ENCODE results near the gene CDK13. TPM values are rescaled to one million over a fixed set of nuclear protein-coding genes. Genes with fewer than 3 reads are reported as not detected.

The CDK13 gene
- total RNA-seq, 1 donor: 109 TPM

DNA sequence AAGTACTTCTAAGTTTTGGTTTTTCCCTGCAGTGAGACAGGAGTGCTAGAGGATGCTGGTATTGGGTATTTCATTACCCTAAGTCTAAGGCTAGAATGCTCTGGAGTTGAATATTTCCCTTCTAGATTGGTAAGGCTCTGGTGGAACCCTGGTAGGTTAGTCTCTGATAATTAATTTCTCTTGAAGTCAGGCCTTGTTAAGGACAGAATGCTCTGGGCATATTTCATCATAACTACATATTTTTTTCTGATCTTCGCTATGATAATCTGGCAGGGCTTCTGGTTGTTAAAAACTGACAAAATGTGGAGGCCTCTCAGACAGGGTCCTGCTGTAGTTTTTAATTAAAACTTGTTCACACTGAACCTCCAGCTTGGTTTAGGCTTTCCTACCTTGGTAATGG lies 83.8 kb downstream of the CDK13 start:
- H3K9me3 ChIP-seq (ENCODE audit: low read depth, low read length): no peaks in the 10 kb centered on the region

DNA sequence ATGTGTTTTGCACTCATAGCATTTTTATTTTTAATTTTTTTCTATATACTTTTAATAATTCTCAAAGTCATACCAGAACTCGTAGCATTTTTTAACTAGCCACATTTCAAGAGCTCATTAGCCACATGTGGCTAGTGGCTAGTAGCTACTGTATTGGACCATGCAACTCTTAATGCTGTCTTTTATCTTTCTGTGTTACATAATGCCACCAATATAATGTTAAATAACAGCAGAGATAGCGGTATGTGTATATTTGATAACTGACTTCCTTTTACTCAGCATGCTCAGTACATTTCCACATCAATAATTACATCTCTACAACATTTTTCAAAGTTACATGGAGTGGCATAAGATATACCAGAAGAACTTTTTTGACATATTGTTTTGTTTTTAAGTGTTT lies 91.4 kb downstream of the CDK13 start:
- TF ChIP-seq, protein P1, sequence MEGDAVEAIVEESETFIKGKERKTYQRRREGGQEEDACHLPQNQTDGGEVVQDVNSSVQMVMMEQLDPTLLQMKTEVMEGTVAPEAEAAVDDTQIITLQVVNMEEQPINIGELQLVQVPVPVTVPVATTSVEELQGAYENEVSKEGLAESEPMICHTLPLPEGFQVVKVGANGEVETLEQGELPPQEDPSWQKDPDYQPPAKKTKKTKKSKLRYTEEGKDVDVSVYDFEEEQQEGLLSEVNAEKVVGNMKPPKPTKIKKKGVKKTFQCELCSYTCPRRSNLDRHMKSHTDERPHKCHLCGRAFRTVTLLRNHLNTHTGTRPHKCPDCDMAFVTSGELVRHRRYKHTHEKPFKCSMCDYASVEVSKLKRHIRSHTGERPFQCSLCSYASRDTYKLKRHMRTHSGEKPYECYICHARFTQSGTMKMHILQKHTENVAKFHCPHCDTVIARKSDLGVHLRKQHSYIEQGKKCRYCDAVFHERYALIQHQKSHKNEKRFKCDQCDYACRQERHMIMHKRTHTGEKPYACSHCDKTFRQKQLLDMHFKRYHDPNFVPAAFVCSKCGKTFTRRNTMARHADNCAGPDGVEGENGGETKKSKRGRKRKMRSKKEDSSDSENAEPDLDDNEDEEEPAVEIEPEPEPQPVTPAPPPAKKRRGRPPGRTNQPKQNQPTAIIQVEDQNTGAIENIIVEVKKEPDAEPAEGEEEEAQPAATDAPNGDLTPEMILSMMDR (IDR thresholded peaks at IDR 0.05; ENCODE audit: extremely low read depth, low read depth, low read length): no peak
- peaks cover 3% of the 10 kb centered on the region for H4K20me1 ChIP-seq (ENCODE audit: insufficient read depth, low read length)
- H3K4me2 ChIP-seq (ENCODE audit: insufficient read depth, low read length): no peak overlapping the region
- H3K36me3 ChIP-seq (ENCODE audit: insufficient read depth, low read length): peaks cover 15% of the 10 kb centered on the region
- no peaks in the 10 kb centered on the region for H3K27me3 ChIP-seq (ENCODE audit: insufficient read depth, low read length)
- no peak overlapping the region for H3K4me3 ChIP-seq (ENCODE audit: insufficient read depth, low read length)
- H2AFZ ChIP-seq (ENCODE audit: low read length): no peak overlapping the region
- H3K79me2 ChIP-seq (ENCODE audit: insufficient read depth, low read length): peaks cover 25% of the 10 kb centered on the region
- H3K27ac ChIP-seq (ENCODE audit: low read depth, low read length): no peak overlapping the region
- no peaks in the 10 kb centered on the region for H3K4me1 ChIP-seq (ENCODE audit: insufficient read depth, low read length)
- no peaks in the 10 kb centered on the region for H3K9me3 ChIP-seq (ENCODE audit: low read depth, low read length)
- no peak for DNase-seq (ENCODE audit: insufficient read length, low spot score, missing footprints)

More for the DNA sequence above, 83.8 kb downstream of the CDK13 start:
- Histone ChIP-seq H2AFZ (ENCODE audit: low read length) (no peak overlapping the region), H4K20me1 (ENCODE audit: insufficient read depth, low read length) (peaks cover 5% of the 10 kb centered on the region), H3K27me3 (ENCODE audit: insufficient read depth, low read length) (no peaks in the 10 kb centered on the region), H3K4me1 (ENCODE audit: insufficient read depth, low read length) (no peaks in the 10 kb centered on the region), H3K4me3 (ENCODE audit: insufficient read depth, low read length) (no peak overlapping the region), H3K79me2 (ENCODE audit: insufficient read depth, low read length) (peaks cover 47% of the 10 kb centered on the region), H3K4me2 (ENCODE audit: insufficient read depth, low read length) (no peak overlapping the region), H3K27ac (ENCODE audit: low read depth, low read length) (no peak overlapping the region), H3K36me3 (ENCODE audit: insufficient read depth, low read length) (peaks cover 6% of the 10 kb centered on the region)
- TF ChIP-seq, protein P1 (IDR thresholded peaks at IDR 0.05; ENCODE audit: extremely low read depth, low read depth, low read length): no peak
- DNase-seq (ENCODE audit: insufficient read length, low spot score, missing footprints): no peak

DNA sequence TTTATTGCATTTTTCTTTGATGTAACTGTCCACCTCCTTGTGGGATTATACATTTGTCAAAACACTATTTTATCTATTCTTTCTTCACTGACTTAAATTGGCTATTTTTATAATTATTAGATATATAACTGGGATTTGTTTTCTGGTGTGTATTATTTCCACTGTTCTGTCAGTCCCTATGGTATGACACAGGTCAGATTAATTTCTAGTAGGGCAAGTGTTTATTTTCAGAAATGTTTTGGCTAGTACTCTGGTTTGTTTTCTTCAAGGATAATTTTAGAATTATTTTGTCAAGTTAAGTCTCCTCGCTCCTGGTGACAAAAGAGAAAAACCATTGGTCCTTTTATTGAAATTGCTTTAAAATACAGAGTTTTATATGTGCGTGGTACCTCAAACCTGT lies 93.1 kb downstream of the CDK13 start:
- DNase-seq (ENCODE audit: insufficient read length, low spot score, missing footprints): no peak
- TF ChIP-seq, protein P1 (IDR thresholded peaks at IDR 0.05; ENCODE audit: extremely low read depth, low read depth, low read length): no peak
- no peak overlapping the region for H3K4me2 ChIP-seq (ENCODE audit: insufficient read depth, low read length)
- no peak overlapping the region for H2AFZ ChIP-seq (ENCODE audit: low read length)
- peaks cover 17% of the 10 kb centered on the region for H3K79me2 ChIP-seq (ENCODE audit: insufficient read depth, low read length)
- peaks cover 9% of the 10 kb centered on the region for H3K36me3 ChIP-seq (ENCODE audit: insufficient read depth, low read length)
- H3K4me3 ChIP-seq (ENCODE audit: insufficient read depth, low read length): no peak overlapping the region
- H3K4me1 ChIP-seq (ENCODE audit: insufficient read depth, low read length): no peaks in the 10 kb centered on the region
- no peaks in the 10 kb centered on the region for H3K27me3 ChIP-seq (ENCODE audit: insufficient read depth, low read length)
- H3K27ac ChIP-seq (ENCODE audit: low read depth, low read length): no peak overlapping the region
- H3K9me3 ChIP-seq (ENCODE audit: low read depth, low read length): no peaks in the 10 kb centered on the region
- no peaks in the 10 kb centered on the region for H4K20me1 ChIP-seq (ENCODE audit: insufficient read depth, low read length)

DNA sequence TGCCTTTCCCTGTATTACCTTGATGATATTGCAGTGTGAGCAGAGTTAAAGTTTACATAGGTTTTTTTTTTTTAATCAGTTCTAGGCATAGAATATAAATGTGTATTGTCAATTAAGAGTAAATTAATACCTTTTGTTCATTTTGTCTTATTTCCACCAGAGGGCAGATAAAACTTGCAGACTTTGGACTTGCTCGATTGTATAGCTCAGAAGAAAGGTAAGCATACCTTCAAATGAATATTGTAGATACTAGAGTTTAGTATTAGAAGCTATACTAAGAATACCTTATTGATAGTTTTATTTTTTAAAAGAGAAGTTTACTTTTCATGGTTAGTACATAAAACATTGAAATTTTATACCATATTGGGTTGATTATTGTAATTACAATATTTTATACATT lies 97.6 kb downstream of the CDK13 start:
- TF ChIP-seq, protein P1 (IDR thresholded peaks at IDR 0.05; ENCODE audit: extremely low read depth, low read depth, low read length): no peak
- H3K27ac ChIP-seq (ENCODE audit: low read depth, low read length): no peak overlapping the region
- DNase-seq (ENCODE audit: insufficient read length, low spot score, missing footprints): no peak
- H3K27me3 ChIP-seq (ENCODE audit: insufficient read depth, low read length): no peaks in the 10 kb centered on the region
- H2AFZ ChIP-seq (ENCODE audit: low read length): no peak overlapping the region
- no peak overlapping the region for H3K4me2 ChIP-seq (ENCODE audit: insufficient read depth, low read length)
- no peaks in the 10 kb centered on the region for H3K9me3 ChIP-seq (ENCODE audit: low read depth, low read length)
- no peaks in the 10 kb centered on the region for H4K20me1 ChIP-seq (ENCODE audit: insufficient read depth, low read length)
- no peak overlapping the region for H3K4me3 ChIP-seq (ENCODE audit: insufficient read depth, low read length)
- no peaks in the 10 kb centered on the region for H3K4me1 ChIP-seq (ENCODE audit: insufficient read depth, low read length)
- peaks cover 10% of the 10 kb centered on the region for H3K79me2 ChIP-seq (ENCODE audit: insufficient read depth, low read length)
- peaks cover 9% of the 10 kb centered on the region for H3K36me3 ChIP-seq (ENCODE audit: insufficient read depth, low read length)
